SU-DHL-6 (cell line): Measurements from ENCODE around the gene IBA57.

Source experiments
- H2AFZ ChIP-seq: fragments of 200-600 bp; sonication (generic); 2 replicates; pipeline ENCODE4 v1.6.1; 2014; ENCODE audit warnings: low read depth, mild to moderate bottlenecking, moderate library complexity, mixed read lengths, antibody characterized with exemption, low read length; ENCODE audit not compliant: severe bottlenecking
- H3F3A ChIP-seq: fragments of 200-600 bp; shearing (Covaris generic); 2 replicates; pipeline ENCODE4 v1.6.0; 2016; ENCODE audit warnings: antibody characterized with exemption, mild to moderate bottlenecking; ENCODE audit not compliant: insufficient read depth
- H3K27ac ChIP-seq: fragments of 200-600 bp; sonication (generic); 2 replicates; pipeline ENCODE4 v1.5.1; 2016; ENCODE audit warnings: low read depth, mild to moderate bottlenecking, low read length, moderate library complexity, mixed read lengths
- H3K27me3 ChIP-seq: fragments of 200-600 bp; sonication (generic), shearing (Covaris generic); 2 replicates; pipeline ENCODE4 v1.6.0; 2014; ENCODE audit warnings: mild to moderate bottlenecking, low read length
- H3K36me3 ChIP-seq: fragments of 200-600 bp; sonication (generic); 2 replicates; pipeline ENCODE4 v1.6.1; 2014; ENCODE audit warnings: mild to moderate bottlenecking, low read length, mixed read lengths
- H3K4me2 ChIP-seq: fragments of 300-600, 200-600 bp; shearing (Covaris generic), sonication (generic); 2 replicates; pipeline ENCODE4 v1.6.0; 2014; ENCODE audit warnings: low read length, low read depth, mild to moderate bottlenecking; ENCODE audit not compliant: poor library complexity, severe bottlenecking
- H3K4me3 ChIP-seq: fragments of 200-600 bp; sonication (generic); 2 replicates; pipeline ENCODE4 v1.5.1; 2014; ENCODE audit warnings: antibody characterized with exemption, low read length, mild to moderate bottlenecking, mixed read lengths; ENCODE audit not compliant: insufficient read depth, poor library complexity, severe bottlenecking
- H3K79me2 ChIP-seq: fragments of 200-600 bp; sonication (generic); 2 replicates; pipeline ENCODE4 v1.6.1; 2014; ENCODE audit warnings: mild to moderate bottlenecking, low read length, moderate library complexity; ENCODE audit not compliant: insufficient read depth
- H3K9ac ChIP-seq: fragments of 200-600 bp; sonication (generic); 2 replicates; pipeline ENCODE4 v1.7.0; 2014; ENCODE audit warnings: mild to moderate bottlenecking, low read length
- H3K9me2 ChIP-seq: fragments of 200-600 bp; sonication (generic); replicated peaks from 2 replicates; pipeline ENCODE4 v1.6.1; 2014; ENCODE audit warnings: low read length; ENCODE audit not compliant: insufficient read depth
- H3K9me3 ChIP-seq: fragments of 200-600 bp; sonication (generic); 2 replicates; pipeline ENCODE4 v1.6.1; 2014; ENCODE audit warnings: low read length, mixed read lengths; ENCODE audit not compliant: insufficient read depth
- H4K20me1 ChIP-seq: fragments of 200-600 bp; sonication (generic); 2 replicates; pipeline ENCODE4 v1.6.1; 2014; ENCODE audit warnings: low read depth, mild to moderate bottlenecking, antibody characterized with exemption, low read length, moderate library complexity, mixed read lengths
- EZH2phosphoT487 ChIP-seq: fragments of 200-600 bp; sonication (generic), shearing (Covaris generic); conservative IDR thresholded peaks from 2 replicates; pipeline ENCODE4 v1.6.1; 2018; ENCODE audit warnings: mild to moderate bottlenecking, antibody characterized with exemption, low read length, moderate library complexity, mixed read lengths
- TF ChIP-seq, protein P1 (sequence below): fragments of 200-600 bp; sonication (generic); IDR thresholded peaks from one replicate; pipeline ENCODE4 v1.5.1; 2017; ENCODE audit warnings: antibody characterized with exemption, mild to moderate bottlenecking, low read length, moderate library complexity; ENCODE audit not compliant: insufficient read depth, poor library complexity, severe bottlenecking

IBA57 gene

DNA sequence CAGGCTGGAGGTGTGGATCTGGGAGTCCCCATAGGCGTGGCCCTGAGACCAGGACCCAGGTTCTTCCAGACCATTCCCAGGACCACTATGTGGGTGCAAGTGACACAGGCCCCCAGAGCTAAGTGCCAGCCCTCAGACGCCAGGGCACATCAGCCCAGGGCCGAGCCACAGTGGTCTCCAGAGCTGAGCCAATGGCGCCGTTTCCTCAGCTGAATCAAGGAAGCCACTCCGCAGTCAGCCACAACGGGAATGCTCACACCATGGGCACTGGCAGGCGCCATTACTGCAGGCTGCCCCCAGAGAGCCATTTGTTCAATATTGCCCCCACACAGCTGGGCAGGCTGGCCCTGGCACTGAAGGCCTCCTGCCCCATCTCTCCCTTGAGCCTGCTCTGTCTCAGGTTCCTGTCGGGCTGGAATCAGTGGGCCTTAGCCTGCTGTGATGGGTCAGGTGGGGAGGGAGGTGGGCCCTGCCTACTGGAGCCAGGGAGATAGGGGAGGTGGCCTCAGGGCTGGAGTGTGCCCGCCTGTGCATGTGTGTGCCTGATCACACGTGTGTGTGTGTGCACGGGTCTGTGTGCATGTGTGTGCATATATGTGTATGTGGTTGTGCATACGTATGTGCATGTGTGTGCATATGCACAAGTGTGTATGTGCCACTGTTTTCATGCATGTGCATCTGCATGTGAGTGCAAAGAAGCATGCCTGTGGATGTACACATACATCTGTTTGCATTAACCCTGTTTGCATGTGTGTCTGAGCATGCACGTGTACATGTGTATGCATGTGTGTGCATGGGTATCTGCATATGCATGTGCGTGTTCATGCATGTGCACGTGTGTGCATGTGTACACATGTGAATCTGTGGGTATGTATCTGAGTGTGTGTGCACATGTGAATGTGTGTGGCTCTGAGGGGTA, 9.7 kb upstream of the IBA57 start:
- no peaks in the 10 kb centered on the region for H3F3A ChIP-seq
- H3K9me3 ChIP-seq = no peaks in the 10 kb centered on the region
- H3K27ac ChIP-seq = no peak overlapping the region
- no peaks in the 10 kb centered on the region for H3K27me3 ChIP-seq
- no peak overlapping the region for H3K9ac ChIP-seq
- no peak overlapping the region for H3K4me3 ChIP-seq
- no peaks in the 10 kb centered on the region for H3K79me2 ChIP-seq
- no peak overlapping the region for H3K4me2 ChIP-seq
- H3K36me3 ChIP-seq = no peaks in the 10 kb centered on the region
- H4K20me1 ChIP-seq = no peaks in the 10 kb centered on the region; the same call in 1 of the 2 replicates
- H3K9me2 ChIP-seq = no peaks in the 10 kb centered on the region
- H2AFZ ChIP-seq = no peak overlapping the region
- no peak for TF ChIP-seq EZH2phosphoT487
- TF ChIP-seq, protein P1, sequence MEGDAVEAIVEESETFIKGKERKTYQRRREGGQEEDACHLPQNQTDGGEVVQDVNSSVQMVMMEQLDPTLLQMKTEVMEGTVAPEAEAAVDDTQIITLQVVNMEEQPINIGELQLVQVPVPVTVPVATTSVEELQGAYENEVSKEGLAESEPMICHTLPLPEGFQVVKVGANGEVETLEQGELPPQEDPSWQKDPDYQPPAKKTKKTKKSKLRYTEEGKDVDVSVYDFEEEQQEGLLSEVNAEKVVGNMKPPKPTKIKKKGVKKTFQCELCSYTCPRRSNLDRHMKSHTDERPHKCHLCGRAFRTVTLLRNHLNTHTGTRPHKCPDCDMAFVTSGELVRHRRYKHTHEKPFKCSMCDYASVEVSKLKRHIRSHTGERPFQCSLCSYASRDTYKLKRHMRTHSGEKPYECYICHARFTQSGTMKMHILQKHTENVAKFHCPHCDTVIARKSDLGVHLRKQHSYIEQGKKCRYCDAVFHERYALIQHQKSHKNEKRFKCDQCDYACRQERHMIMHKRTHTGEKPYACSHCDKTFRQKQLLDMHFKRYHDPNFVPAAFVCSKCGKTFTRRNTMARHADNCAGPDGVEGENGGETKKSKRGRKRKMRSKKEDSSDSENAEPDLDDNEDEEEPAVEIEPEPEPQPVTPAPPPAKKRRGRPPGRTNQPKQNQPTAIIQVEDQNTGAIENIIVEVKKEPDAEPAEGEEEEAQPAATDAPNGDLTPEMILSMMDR = no peak

DNA sequence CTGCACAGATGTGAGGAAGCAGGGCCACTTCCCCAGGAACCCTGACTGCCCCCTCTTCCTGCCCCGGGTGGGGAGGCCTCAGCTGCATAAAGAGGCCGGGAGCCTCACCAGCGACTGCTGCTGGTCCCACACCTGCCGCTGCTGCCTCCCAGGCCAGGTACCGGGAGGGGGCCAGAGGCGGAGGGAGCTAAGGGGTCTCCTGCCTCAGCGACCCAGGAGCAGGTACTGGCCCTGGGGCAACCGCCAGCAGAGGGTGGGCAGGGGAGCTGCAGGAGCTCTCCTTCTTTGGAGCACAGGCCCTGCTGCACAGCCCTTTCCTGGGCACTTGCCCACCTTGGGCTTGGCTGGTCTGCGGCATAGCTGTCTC, 9.1 kb upstream of the IBA57 start:
- H3K9me3 ChIP-seq = no peaks in the 10 kb centered on the region
- TF ChIP-seq, protein P1 = no peak
- no peak for TF ChIP-seq EZH2phosphoT487
- no peak overlapping the region for H3K4me2 ChIP-seq
- no peaks in the 10 kb centered on the region for H3K36me3 ChIP-seq
- H3F3A ChIP-seq = no peaks in the 10 kb centered on the region
- H3K27ac ChIP-seq = no peak overlapping the region
- no peak overlapping the region for H3K9ac ChIP-seq
- H3K9me2 ChIP-seq = no peaks in the 10 kb centered on the region
- H3K4me3 ChIP-seq = no peak overlapping the region
- no peaks in the 10 kb centered on the region; the same call in 1 of the 2 replicates for H4K20me1 ChIP-seq
- no peaks in the 10 kb centered on the region for H3K79me2 ChIP-seq
- H3K27me3 ChIP-seq = no peaks in the 10 kb centered on the region
- no peak overlapping the region for H2AFZ ChIP-seq

DNA sequence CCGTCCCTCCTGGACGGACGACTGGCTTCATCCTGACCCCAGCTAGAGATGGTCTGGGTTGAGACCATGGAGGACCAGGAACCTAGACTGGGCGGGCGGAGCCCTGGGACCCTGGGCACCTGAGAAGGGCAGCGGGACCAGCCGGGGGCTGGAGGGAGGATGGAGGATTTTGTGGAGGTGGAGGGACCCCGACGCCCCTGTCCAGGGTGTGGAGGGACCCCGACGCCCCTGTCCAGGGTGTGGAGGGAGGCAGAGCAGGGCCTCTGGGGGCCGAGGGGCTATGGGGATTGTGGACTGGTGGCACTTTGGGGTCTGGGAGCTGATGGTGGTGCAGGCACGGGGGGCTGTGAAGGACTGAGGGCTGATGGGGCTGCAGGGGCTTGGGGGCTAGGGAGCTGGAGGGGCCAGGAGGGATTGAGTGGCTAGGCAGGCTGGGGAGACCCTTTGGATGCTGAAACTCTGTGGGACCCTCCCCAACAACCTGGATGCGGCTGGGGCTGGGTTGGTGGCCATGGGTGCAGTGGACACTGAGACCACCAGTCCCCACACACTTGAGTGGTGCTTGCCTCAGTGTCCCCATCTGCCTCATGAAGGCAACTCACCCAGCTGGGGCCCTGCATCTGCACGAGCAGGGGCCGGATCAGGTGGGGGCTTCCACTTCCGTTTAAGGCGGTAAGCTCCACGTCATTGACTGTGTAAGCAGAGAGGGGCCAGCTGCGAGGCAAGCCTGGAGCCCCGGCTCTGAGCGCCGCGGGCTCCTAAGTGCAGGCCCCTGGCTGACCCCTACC, 8.5 kb upstream of the IBA57 start:
- no peaks in the 10 kb centered on the region for H3K36me3 ChIP-seq

More for the DNA sequence above, 8.5 kb upstream of the IBA57 start:
- no peaks in the 10 kb centered on the region for H3F3A ChIP-seq
- no peaks in the 10 kb centered on the region for H3K9me3 ChIP-seq
- no peaks in the 10 kb centered on the region for H3K79me2 ChIP-seq
- no peak overlapping the region for H2AFZ ChIP-seq
- H3K9ac ChIP-seq = no peak overlapping the region
- no peak overlapping the region for H3K4me3 ChIP-seq
- H3K9me2 ChIP-seq = no peaks in the 10 kb centered on the region
- no peaks in the 10 kb centered on the region for H4K20me1 ChIP-seq
- H3K27me3 ChIP-seq = no peaks in the 10 kb centered on the region
- no peak for TF ChIP-seq EZH2phosphoT487
- TF ChIP-seq, protein P1 = no peak
- no peak overlapping the region for H3K27ac ChIP-seq
- no peak overlapping the region for H3K4me2 ChIP-seq
